T-helper 1 cell treated with Interleukin-12 subunit alpha and Interleukin-12 subunit beta and Interleukin-4 antibody, amounts not matched to agents 30 ng/mL and 1 ng/mL, for 36 hours (primary cell): ENCODE measurements around the gene NCBP2L. TPM values are rescaled to one million over a fixed set of nuclear protein-coding genes. Genes with fewer than 3 reads are reported as not detected.

Source experiments
- intact Hi-C: fragments of 100-400 bp; cut with micrococcal nuclease; formaldehyde crosslinking; loops from one replicate; pipeline ENCODE4 v1.15.1; 2024
- total RNA-seq: library from RNA; stranded (reverse); gene quantifications from 2 replicates; pipeline ENCODE4 v1.2.3, GENCODE V29; 2022

NCBP2L gene
- total RNA-seq = not detected in 2 replicates

DNA sequence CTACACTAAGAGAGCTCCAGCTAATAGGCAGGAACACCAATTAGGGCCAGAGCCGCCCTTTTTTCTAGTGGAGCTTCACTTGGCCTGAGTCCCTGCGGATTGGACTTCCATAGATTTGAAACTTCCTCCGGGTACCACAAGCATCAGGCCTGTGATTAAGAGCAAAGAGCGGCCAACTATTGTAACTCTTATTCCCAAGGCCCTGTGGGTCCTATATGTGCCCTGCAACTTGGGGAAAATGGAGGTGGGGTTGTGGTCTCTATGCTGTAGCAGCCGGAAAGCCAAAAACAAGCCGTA, at the start of gene NCBP2L:
NCBP2L (plus strand) TSS at position 198 of the 297 bp plus-strand sequence. CDS start 16,488 bp downstream, outside the sequence.
- intact Hi-C loops = loop anchor here (1.0 to 10.0 kb wide), 16 partner anchors 35 to 883 kb away; partner anchors contain the start of genes ATG4A, DNAAF6, MID2 and NUP62CL

DNA sequence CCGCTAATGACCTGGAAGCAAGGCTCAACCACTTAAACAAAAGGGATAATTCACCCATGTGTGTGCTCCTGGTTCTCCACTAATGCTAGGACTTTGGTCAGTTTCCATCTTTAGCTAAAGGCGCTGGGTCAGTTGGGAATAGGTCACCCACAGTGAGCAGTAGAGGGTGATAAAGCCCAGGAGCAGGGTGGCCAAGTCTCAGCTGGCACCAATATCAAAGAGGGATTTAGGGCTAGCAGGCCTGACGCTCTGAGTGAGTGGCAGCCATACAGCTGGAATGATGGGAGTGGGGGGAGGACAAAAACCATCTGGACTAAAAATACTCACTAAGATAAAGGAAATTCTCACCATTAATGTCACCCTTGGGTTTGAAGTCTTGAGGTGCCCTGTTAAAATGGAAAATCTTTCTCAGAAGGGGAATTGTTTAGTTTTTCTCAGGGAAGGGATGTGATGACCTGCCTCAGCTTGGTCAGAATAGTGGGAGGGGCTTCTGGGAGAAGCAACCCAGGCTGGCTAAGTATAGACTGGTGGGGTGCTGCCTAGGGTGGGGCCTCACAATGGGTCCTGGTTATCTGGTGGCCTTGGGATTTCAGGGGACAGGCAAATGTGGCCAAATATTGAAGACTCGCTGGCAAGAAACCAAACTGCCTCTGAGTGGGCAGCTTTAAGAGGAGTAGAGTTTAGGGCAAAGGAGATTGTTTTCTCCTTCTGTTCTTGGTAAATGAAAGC, 49.0 kb upstream of the NCBP2L start:
- intact Hi-C loops = no loop called here

DNA sequence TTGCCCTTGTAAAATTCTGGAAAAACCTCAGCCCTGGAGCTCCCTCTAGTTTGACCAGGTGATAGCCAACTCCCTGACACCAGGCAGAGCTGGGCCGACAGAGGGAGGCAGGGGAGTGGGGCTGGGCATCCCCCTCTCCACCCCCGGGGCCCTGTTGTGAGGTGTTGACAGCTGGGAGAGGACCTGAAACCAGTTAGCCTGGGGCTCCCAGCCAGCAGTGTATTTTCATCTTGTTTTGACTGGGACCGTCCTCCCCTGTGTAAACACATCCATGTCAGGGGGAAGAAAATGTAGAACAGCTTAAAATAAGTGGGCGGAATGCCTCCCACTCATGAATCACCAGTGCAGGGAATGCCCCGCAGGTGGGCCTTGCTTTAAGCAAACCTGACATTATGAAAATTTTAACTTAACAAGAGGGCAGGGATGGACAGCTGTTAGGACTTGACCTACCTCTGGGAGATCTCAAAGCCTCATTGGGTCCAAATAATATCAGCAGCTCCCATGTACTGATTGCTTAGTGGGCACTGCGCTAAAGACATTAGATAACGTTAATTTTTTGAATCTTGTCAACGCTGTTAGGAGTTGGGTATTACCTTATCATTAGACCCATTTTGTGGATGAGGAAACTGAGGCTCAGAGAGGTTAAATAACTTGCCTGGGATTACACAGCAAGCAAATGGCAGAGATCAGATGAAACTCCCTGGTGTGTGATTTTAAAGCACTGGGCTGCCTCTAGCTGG, 47.8 kb upstream of the NCBP2L start:
- intact Hi-C loops = no loop called here

DNA sequence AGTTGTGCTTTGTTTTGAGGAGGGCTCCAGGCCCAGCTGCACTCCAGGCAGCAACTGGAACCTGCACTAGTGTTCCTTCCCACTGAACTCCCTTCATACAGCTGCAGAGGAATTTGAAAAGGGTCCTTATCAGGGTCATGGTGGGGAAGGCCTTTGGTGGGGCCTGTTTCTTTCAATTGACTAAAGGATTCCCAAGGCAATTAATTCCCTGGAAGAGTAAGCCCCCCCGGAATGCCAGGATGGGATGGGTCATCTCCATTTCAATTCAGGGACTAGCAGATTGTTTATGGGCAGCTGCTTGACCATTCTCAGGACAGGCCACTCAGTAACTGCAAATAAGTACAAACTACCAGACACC, 47.3 kb upstream of the NCBP2L start:
- intact Hi-C loops = no loop called here

DNA sequence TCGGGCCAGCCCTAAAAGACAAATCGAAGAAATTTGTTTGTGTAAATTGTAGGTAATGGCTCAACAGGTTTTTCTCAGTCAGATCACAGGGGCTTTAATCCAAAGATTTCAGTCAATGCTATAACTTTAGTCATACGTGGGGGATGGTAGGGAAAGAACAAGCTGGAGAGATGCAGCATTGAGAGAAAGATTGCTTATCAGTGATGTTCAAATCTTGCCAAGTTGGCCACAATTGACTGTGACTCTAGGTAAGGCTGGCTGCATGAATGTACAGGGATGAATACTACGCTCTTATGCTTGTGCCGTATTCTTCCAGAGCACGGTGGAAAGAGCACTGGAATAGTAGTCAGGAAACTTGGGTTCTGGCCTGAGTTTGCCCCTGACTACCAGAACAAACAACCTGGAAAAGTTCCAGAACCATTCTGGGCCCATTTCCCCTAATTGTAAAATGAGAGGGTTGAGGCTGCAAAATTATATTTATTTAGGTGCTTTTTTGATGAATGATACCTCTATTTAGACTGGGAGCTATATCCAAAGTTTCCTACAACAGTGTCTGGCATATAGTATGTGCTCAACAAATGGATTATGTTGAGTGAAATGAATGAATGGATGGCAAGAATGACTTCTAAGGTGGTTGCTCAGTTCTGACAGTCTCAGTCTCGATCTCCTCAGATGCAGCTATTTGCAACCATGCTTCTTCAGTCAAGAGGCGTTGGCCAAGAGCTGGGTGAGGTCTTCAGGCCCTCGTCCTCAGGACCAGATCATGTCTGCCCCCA, 46.4 kb upstream of the NCBP2L start:
- intact Hi-C loops = no loop called here

- intact Hi-C loops = no loop called here
These were observed 45.6 kb upstream of the NCBP2L start for GRCh38 chrX:107731831-107732502.

GRCh38 chrX:107733686-107734085, 43.8 kb upstream of the NCBP2L start:
- intact Hi-C loops = no loop called here

GRCh38 chrX:107734646-107735045, 42.9 kb upstream of the NCBP2L start:
- intact Hi-C loops = no loop called here

GRCh38 chrX:107736781-107737531, 40.6 kb upstream of the NCBP2L start:
- intact Hi-C loops = no loop called here

DNA sequence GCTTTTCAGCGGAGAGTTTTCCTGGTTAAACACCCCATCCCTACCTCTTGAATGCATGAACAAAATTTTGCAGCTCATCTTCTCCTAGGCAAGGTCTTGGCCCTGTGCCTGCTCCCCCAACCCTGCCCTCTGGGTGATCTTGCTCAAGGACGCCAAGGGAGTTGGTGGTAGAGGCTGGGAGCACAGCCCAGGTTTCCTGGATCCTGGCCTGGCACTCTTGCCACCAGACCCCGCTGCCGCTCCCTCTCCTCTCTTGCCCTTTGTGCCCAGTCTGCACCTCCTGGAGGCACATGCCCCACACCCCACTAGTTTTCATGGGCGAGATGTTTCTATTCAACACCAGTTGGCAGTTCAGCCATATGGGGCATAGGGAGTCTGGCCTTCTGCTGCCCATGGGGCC, 39.3 kb upstream of the NCBP2L start:
- intact Hi-C loops = no loop called here

GRCh38 chrX:107738768-107739167, 38.8 kb upstream of the NCBP2L start:
- intact Hi-C loops = no loop called here

DNA sequence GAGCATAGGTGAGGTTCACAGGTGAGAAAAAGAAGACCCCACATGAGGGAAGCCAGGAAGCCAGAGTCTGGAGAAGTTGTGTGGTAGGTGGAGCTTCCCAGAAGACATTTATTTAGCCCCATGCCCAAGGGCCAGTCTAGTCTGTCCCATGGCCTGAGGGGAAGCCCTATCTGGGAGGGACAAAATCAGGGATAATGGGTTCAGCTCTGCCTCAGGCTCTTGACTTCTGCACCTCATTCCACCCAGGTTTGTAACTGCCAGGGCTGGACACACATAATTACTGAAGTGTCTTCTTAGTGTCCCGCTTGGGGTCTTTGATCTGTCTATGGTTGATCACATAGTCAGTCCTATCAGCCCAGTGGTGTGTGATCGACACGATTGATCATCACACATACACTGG, 38.0 kb upstream of the NCBP2L start:
- intact Hi-C loops = no loop called here

DNA sequence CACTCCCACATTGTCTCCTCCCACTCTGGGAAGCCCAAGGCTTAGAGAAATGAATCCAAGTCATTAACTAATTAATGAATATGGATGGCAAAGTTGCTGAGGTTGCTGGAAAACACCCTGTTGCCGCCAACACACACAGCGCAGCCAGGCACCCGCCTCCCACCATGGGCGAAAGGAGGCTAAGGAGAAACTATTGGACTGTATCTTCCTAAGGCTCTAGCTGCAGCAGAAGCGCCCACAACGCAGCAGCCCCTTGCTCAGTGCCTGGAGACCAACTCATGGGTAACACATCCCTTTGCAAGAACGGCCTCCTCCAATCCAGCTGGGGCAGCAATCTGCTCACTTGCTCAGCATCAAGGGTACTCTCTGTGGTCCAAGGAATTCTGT, 36.1 kb upstream of the NCBP2L start:
- intact Hi-C loops = no loop called here

DNA sequence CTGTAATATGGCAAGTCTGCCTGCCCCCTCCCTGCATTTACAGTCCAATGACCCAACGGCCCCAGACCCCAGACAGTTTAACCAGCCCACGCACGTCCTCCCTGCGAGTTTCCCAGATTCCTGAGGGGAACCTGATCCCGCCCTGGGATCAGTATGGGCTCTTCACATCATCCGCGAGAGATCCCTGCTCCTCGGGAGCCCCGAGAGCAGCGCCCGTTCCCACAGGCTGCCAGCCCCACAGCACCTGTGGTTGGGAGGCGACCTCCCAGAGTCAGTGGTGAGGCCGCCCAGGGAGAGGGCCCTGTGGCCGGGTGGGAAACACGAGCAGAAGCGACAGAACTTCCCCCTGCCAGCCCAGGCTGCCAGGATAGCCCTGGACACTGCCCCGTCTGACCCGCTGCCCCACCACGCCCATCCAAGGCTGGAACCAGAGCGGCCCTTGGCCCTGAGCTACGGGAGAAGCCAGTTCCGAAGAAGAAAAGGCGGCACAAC, 34.8 kb upstream of the NCBP2L start:
- intact Hi-C loops = loop anchor here (1.0 kb wide), 5 partner anchors 25 to 349 kb away; partner anchors contain the start of genes ATG4A, NCBP2L, PRPS1 and PSMD10

- intact Hi-C loops = no loop called here
These were observed 33.5 kb upstream of the NCBP2L start for GRCh38 chrX:107743995-107744394.

GRCh38 chrX:107744868-107745267, 32.7 kb upstream of the NCBP2L start:
- intact Hi-C loops = no loop called here

- intact Hi-C loops = no loop called here
These were observed 29.9 kb upstream of the NCBP2L start for GRCh38 chrX:107747596-107748161.

GRCh38 chrX:107748506-107748905, 29.0 kb upstream of the NCBP2L start:
- intact Hi-C loops = no loop called here

DNA sequence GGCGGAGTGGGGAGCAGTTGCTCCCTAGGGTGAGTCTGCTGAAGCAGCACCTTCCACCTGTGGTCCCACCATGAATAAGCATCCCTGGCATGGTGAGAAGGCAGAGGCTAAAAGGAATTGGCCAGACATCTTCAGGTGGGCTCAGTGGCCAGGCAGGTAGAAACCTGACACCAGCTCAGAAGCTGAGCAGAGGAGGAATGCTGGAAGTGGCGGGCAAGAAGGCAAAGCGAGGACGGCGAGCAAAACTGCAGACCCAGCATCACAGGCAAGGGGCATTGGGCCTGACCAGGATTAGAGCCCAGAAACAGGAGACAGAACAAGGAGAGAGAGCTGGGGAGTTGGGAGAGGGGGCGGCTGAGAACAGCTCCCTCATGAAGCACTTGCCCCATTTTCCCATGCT, 27.3 kb upstream of the NCBP2L start:
- intact Hi-C loops = no loop called here

DNA sequence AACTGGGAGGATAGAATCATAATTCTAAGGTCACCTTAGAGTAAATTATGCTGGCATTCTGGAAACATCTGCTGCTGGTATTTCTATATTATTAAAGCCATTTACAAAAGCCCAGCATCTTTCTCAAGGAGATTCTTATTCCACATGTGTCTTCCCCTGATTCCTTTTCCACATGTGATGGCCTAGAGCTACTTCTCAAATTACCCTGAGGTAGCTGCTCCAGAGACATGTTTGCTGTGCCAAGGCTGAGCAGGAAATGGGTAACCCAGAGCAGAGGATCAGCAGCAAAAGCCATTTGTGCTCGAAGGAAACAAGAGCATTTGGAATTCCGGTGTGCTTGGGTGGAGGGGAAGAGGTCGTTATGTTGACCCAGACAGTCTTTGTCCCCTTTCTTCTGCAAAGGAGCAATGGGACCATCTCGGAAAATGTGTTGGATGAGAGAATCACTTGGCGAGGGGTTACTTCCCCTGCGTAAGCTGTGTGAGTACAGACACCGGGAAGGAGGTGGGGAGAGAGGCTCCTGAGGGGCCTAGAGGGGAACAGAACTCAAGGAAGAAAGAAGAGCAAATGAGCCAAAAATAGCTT, 26.6 kb upstream of the NCBP2L start:
- intact Hi-C loops = no loop called here
